ENCODE data around the gene SLC12A7.

- TF ChIP-seq EZH2 (IDR thresholded peaks at IDR 0.05): no peak
- peak; percentile 31; the same call in 1 of the 2 replicates for TF ChIP-seq POLR2AphosphoS5 (IDR thresholded peaks at IDR 0.05; ENCODE audit: borderline replicate concordance, low read depth, low read length)
These were observed 9.7 kb downstream of the SLC12A7 start for GRCh38 chr5:1101961-1102713.

Data from SK-N-MC (cell line).